A673 (cell line): ENCODE measurements around the gene METTL9. TPM values are rescaled to one million over a fixed set of nuclear protein-coding genes. Genes with fewer than 3 reads are reported as not detected.

Experiments
- BruUV-seq: library from RNA; stranded (reverse); fragments of 400-500 nt; replicated peaks from 2 replicates; lab custom pipeline; 2021; lab: Mats Ljungman, UMichigan
- CTCF ChIA-PET: fragments of 300-600 bp; sonication (Branson Sonifier 250); formaldehyde crosslinking; loops from one replicate; lab custom pipeline; 2022; ENCODE audit warnings: antibody characterized with exemption; lab: Charles Lee
- POLR2A ChIA-PET: fragments of 300-600 bp; sonication (Branson Sonifier 250); formaldehyde crosslinking; loops from one replicate; lab custom pipeline; 2022; ENCODE audit warnings: antibody characterized with exemption; ENCODE audit not compliant: low non-redundant PET; lab: Charles Lee
- DNase-seq: peaks from one replicate; pipeline ENCODE4 v3.0.0-alpha.2; 2015; ENCODE audit warnings: low spot score
- H3K27ac ChIP-seq: fragments of 200-600 bp; sonication (generic); 2 replicates; pipeline ENCODE4 v1.5.1; 2016; ENCODE audit warnings: mixed run types, low read depth, mild to moderate bottlenecking, mixed read lengths, antibody characterized with exemption, low read length; ENCODE audit not compliant: poor library complexity, severe bottlenecking
- H3K27me3 ChIP-seq: fragments of 200-600 bp; sonication (generic); replicated peaks from 2 replicates; pipeline ENCODE4 v1.6.1; 2017; ENCODE audit warnings: mixed run types, low read depth, mild to moderate bottlenecking, mixed read lengths, antibody characterized with exemption, low read length; ENCODE audit not compliant: insufficient read depth, poor library complexity
- H3K36me3 ChIP-seq: fragments of 200-600 bp; sonication (generic); 2 replicates; pipeline ENCODE4 v1.6.1; 2016; ENCODE audit warnings: mixed run types, mild to moderate bottlenecking, mixed read lengths, antibody characterized with exemption, low read length; ENCODE audit not compliant: insufficient read depth, poor library complexity, severe bottlenecking
- H3K4me1 ChIP-seq: fragments of 200-600 bp; sonication (generic); 2 replicates; pipeline ENCODE4 v1.6.1; 2017; ENCODE audit warnings: mixed run types, mild to moderate bottlenecking, mixed read lengths, antibody characterized with exemption, low read length; ENCODE audit not compliant: insufficient read depth, poor library complexity, severe bottlenecking
- H3K4me3 ChIP-seq: fragments of 200-600 bp; sonication (generic); 2 replicates; pipeline ENCODE4 v1.5.1; 2016; ENCODE audit warnings: low read depth, mixed run types, mild to moderate bottlenecking, mixed read lengths, low read length; ENCODE audit not compliant: poor library complexity, severe bottlenecking
- H3K9me3 ChIP-seq: fragments of 200-600 bp; sonication (generic); 2 replicates; pipeline ENCODE4 v1.6.1; 2016; ENCODE audit warnings: mixed run types, low read depth, mild to moderate bottlenecking, mixed read lengths, antibody characterized with exemption, low read length; ENCODE audit not compliant: poor library complexity, severe bottlenecking
- CTCF ChIP-seq: fragments of 300-800, 200-600 bp; sonication (generic); conservative IDR thresholded peaks from 2 replicates; pipeline ENCODE4 v1.5.1; 2017; ENCODE audit warnings: low read depth, mild to moderate bottlenecking, antibody characterized with exemption, low read length, moderate library complexity, mixed read lengths
- EZH2 ChIP-seq: fragments of 200-600 bp; sonication (generic); IDR thresholded peaks from 2 replicates; pipeline ENCODE4 v1.6.1; 2017; ENCODE audit warnings: borderline replicate concordance, low read depth, mild to moderate bottlenecking, mixed read lengths, antibody characterized with exemption, low read length; ENCODE audit not compliant: poor library complexity, severe bottlenecking
- intact Hi-C: fragments of 100-400 bp; cut with micrococcal nuclease; formaldehyde crosslinking; loops from one replicate; pipeline ENCODE4 v1.10.0; 2022; ENCODE audit not compliant: unreplicated experiment
- total RNA-seq: library from RNA; stranded (reverse); gene quantifications from 2 replicates; pipeline ENCODE4 v1.2.3, GENCODE V29; 2021

METTL9 gene
- total RNA-seq, 1 experiment from 2014 or later, result 151 TPM

DNA sequence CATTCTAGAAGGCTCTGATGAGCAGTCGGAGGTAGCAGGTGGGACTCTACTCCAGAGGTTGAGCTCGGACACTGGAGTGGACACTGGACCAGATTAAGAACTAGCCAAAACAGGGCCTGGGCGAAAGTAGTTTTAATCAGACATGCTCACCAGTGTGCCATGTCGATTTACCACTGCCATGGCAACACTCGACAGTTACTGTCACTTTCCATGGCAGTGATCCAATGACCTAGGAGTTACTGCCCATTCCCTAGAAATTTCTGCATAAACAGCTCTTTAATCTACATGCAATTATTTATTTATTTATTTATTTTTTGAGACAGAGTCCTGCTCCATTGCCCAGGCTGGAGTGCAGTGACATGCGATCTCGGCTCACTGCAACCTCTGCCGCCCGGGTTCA is 7.2 kb upstream of the METTL9 start:
- no peaks in the 10 kb centered on the region for H3K36me3 ChIP-seq
- TF ChIP-seq EZH2 (no peak), CTCF (no peak)
- no peak overlapping the region for H3K27ac ChIP-seq
- no peaks in the 10 kb centered on the region for H3K9me3 ChIP-seq
- no peaks in the 10 kb centered on the region for H3K27me3 ChIP-seq
- H3K4me1 ChIP-seq, result peaks cover 5% of the 10 kb centered on the region
- no peak for DNase-seq
- POLR2A ChIA-PET, result interaction anchor here (0.6 kb wide), 1 partner anchor 136 kb away, joined by 7 read pairs; no protein-coding TSS in a partner anchor
- BruUV-seq, result no TSS peak
- CTCF ChIA-PET, result no interaction called here
- no peak overlapping the region for H3K4me3 ChIP-seq
- intact Hi-C loops, result no loop called here

- TF ChIP-seq CTCF (no peak), EZH2 (no peak)
- Histone ChIP-seq H3K4me3 (no peak overlapping the region), H3K9me3 (no peaks in the 10 kb centered on the region), H3K4me1 (peaks cover 5% of the 10 kb centered on the region), H3K27ac (no peak overlapping the region), H3K27me3 (no peaks in the 10 kb centered on the region), H3K36me3 (no peaks in the 10 kb centered on the region)
- ChIA-PET CTCF (interaction anchor here (0.9 kb wide), 1 partner anchor 47 kb away, joined by 3 read pairs; no protein-coding TSS in a partner anchor), POLR2A (no interaction called here)
- intact Hi-C loops, result no loop called here
- no TSS peak for BruUV-seq
- DNase-seq, result no peak
Measured at GRCh38 chr16:21593530-21594289, 5.7 kb upstream of the METTL9 start.

- H3K4me3 ChIP-seq, result no peak overlapping the region
- ChIA-PET POLR2A (no interaction called here), CTCF (no interaction called here)
- BruUV-seq, result no TSS peak
- intact Hi-C loops, result loop anchor here (5.0 kb wide), 1 partner anchor 45 kb away; no protein-coding TSS in a partner anchor
- H3K27ac ChIP-seq, result no peak overlapping the region
- H3K9me3 ChIP-seq, result no peaks in the 10 kb centered on the region
- no peaks in the 10 kb centered on the region for H3K36me3 ChIP-seq
- DNase-seq, result no peak
- H3K4me1 ChIP-seq, result peaks cover 16% of the 10 kb centered on the region
- no peaks in the 10 kb centered on the region for H3K27me3 ChIP-seq
- TF ChIP-seq CTCF (no peak), EZH2 (no peak)
Measured at GRCh38 chr16:21597561-21598030, 1.8 kb upstream of the METTL9 start.
